Ovary (tissue), 3 donors: ENCODE measurements around the gene TBCD.

ENCODE experiments used
- CTCF ChIP-seq, 3 donors: fragments of 450-650 bp in 2 of 3; fragments of 200-600 bp in 1 of 3; IDR thresholded peaks; one replicate each; pipeline versions ENCODE4 v1.5.1 to v1.8.0; 2016 to 2022; ENCODE audit warnings: antibody characterized with exemption in 3 of 3, mild to moderate bottlenecking in 1 of 3
- POLR2A ChIP-seq: fragments of 450-650 bp; IDR thresholded peaks from one replicate; pipeline ENCODE4 v1.6.1; 2017; ENCODE audit warnings: antibody characterized with exemption, mild to moderate bottlenecking, moderate library complexity
- donor health status: DM: no; HTN: no; CAD: no.

DNA sequence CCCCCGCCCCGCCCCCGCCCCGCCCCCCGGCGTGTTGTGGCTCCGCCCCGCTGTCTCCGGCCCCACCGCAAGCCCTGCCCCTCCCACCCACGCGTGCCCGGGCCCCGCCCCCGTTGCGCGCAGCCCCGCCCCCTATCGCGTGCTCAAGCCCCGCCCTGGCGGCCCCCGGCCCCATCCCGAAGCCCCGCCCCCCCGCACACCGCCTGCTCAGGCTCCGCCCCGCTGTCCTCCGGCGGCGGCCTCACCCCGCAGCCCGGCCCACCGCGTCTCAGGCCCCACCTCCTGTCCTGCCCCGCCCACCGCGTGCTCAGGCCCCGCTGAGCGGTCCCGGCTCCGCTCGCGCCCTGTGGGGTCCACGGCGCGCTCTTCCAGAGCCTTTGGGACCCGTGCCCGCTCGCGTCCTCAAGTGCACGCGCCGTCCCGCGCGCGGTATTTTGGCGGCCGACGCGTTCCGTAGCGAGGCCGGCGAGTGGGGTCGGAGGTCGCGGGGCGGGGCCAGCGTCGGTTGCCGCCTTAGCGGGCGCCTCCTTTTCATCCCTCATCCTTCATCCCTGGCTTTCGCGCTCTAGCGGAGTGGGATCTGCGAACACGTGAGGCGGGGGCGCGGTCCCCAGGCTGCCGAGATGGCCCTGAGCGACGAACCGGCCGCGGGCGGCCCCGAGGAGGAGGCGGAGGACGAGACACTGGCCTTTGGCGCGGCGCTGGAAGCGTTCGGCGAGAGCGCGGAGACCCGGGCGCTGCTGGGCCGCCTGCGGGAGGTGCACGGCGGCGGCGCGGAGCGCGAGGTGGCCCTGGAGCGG is at the start of gene TBCD:
- no peak for TF ChIP-seq CTCF (IDR thresholded peaks at IDR 0.05)
- TF ChIP-seq POLR2A = peak; percentile 44
